Measurements from ENCODE around the gene ARHGAP18.

Gene ARHGAP18

DNA sequence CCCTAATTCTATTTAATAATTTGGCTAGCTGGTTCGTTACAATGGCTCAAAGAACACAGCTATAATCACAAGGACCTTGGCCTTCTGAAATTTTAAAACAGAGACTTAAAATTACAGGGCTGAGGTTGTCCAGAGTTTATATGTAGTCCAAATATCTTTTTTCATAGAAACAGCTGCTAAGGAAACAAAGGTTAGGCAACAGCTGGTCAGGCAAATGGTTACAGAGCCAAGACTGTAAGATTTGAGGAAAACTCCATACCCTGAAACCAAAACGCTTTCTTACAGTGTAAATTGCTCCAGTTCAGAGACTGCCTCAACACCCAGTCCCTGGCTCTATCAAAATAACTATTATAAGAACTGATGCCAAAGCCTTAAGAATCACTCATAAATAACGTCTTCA is 9.7 kb upstream of the ARHGAP18 start:
- DNase-seq = no peak

GRCh38 chr6:129717277-129717676 is 7.3 kb upstream of the ARHGAP18 start:
- DNase-seq = no peak

- no peak for DNase-seq
Observed at GRCh38 chr6:129713806-129714333, 3.9 kb upstream of the ARHGAP18 start.

GRCh38 chr6:129711271-129711631 is 1.3 kb upstream of the ARHGAP18 start:
- DNase-seq = no peak

GRCh38 chr6:129710450-129711270 is 683 bp upstream of the ARHGAP18 start:
- no peak for DNase-seq

DNA sequence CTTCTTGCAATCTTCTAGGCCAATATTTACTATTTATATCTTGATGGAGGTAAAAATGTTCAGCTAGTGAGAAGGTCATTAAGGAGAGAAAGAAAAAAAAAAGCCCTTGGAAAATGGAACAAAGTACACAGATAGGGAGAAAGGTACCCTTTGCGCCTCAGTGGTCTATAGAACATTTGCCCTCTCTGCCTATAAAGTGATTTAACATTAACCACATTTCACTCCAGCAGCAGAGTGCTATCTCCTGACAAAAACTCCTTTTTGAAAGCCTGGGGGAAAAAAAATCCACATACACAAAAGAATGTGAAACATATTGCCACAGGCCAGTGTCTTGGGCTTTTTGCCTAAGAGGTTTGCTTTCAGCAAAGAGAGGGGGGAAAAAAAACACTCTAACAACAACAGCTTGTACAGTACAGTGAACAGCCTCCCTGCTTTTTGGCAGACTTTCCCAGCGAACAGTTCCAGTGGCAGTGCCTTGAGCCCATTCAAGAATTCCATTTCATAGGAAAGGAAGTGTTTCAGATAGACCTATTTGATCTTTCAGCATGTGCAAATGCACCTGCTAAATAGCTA is 695 bp downstream of the ARHGAP18 start:
- peak; percentile 62 for DNase-seq

DNA sequence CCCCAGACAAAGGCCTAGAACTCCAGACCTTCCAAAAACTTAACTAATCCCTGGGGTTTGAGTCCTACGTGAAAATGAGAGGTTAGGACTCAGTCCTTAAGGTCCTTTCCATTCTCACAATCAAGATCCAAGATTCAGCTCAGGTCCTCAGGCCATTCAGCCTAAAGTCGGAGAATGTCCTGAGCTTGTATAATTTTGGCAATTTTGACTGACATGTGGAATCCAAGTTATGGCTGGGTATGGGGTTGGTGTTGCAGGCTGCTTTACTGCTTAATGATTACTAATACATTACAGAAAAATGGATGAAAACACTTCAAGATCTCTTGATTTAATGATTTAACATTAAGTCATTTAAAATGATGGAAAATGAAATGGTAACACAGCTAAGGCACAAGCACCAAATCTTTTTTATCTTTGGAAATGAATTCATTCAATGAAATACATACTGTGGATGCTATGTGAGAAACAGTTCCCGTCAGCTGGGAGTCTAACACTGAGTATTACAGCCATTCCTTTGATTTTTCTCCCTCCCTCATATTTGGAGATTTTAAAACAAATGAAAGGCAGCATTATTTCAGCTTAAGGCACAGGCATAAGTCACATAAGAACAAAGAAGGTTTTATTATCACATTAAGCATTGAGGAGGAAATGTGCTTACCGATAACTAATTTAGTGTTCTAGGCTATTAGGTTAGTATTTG is 1.3 kb downstream of the ARHGAP18 start:
- no peak for DNase-seq

- no peak for DNase-seq
Observed at GRCh38 chr6:129707882-129708495, 2.0 kb downstream of the ARHGAP18 start.

GRCh38 chr6:129707028-129707427 is 2.9 kb downstream of the ARHGAP18 start:
- DNase-seq = no peak

DNA sequence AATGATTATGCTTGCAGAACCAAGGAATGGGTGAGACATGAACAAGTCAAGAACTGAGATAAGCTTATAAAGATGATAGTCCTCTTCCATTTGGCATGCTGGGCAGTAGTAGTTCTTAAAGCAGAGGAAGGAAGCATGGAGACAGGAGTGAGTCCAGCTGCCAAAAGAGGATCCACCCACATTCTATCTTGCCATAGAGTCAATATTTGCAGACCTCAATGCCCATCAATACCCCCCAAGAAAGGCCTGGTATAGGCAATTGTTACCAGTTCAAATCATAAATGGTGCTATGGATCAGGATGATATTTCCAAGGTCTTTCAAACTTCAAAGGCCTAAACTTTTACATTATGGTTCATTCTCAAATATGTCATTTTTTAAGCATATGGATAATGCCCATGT is 4.8 kb downstream of the ARHGAP18 start:
- no peak for DNase-seq

- DNase-seq = no peak
Observed at GRCh38 chr6:129704708-129705107, 5.3 kb downstream of the ARHGAP18 start.

DNA sequence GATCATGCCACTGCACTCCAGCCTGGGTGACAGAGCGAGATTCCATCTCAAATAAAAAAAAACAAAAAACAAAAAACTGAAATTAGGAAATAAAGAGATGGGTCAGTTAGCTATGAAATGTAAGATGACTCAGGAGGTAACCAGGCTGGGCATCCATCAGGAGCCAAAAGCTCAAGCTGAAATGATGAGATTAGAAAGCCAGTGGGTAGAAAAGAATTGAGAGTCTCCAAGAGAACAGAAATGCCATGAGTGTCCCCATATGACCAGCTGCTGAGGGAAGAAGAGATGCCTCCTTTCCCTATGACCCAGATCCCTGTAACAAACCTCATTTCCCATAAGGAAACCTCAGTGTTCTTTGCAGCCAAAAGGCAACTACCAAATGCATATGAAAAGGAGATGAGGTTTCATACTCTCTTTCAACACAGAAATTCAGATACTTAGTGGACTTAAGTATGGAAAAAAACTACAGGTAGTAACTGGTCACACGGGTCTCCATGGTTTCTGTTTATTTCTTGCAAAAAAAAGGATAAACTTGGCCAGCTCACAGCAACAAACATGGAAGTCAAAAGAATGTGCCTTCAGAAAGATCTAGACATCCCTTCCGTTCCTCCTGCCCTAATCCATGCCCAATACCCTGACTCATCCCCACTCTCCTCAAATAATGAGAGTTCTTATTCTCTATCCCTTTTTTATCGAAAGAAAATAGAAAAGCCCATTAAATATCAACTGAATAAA is 8.1 kb downstream of the ARHGAP18 start:
- DNase-seq = no peak

DNA sequence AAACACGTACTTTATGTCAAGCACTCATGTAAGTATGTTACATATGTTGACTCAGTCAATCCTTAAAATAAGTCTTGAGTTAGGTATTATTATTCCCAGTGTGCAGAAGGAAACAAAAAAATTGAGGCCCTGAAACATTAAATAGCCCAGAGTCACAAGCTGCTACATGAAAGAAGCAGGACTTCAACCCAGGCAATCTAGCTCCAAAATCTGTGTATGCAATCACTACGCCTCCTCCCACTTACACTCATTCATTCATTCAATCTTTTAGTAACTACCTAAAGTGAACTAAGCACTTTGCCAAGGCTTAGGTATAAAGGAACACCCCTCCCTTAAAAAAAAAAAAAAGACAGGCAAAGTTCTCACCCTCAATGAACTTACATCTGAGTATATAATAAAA is 9.3 kb downstream of the ARHGAP18 start:
- no peak for DNase-seq

GRCh38 chr6:129699659-129700058 is 10.3 kb downstream of the ARHGAP18 start:
- no peak for DNase-seq

DNA sequence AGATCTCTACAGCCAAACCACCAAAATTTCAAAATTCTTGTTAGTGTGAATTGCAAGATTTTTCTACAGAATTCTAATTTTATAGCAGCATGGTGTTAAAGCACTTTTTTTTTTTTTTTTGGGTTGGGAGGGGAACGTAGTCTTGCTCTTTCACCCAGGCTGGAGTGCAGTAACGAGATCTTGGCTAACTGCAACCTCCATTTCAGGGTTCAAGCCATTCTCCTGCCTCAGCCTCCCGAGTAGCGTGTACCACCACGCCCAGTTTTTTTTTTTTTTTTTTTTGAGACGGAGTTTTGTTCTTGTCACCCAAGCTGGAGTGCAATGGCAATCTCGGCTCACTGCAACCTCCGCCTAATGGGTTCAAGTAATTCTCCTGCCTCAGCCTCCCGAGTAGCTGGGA is 11.5 kb downstream of the ARHGAP18 start:
- DNase-seq = no peak

GRCh38 chr6:129697788-129698187 is 12.2 kb downstream of the ARHGAP18 start:
- DNase-seq = no peak

DNA sequence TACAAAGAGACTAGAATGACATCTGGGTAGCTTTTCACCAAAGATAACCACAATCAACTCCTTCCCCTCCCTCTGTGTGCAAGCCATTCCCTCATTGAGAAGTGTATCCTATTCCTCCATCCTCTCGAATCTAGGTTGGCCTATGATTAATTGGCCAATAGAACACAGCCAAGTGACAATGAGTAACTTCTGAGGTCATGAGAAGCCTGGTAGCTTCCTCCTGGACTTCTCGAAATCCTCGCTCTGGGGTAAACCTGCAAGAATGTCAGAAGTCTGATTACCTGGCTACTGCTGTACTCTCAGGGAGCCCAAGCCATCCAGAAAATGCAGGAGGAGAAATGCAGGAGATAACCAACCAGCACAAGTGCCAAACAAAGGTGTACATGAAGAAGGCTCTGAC is 13.1 kb downstream of the ARHGAP18 start:
- DNase-seq = no peak

GRCh38 chr6:129696028-129696418 is 14.0 kb downstream of the ARHGAP18 start:
- DNase-seq = no peak

- DNase-seq = no peak
Observed at GRCh38 chr6:129695373-129696027, 14.5 kb downstream of the ARHGAP18 start.

DNA sequence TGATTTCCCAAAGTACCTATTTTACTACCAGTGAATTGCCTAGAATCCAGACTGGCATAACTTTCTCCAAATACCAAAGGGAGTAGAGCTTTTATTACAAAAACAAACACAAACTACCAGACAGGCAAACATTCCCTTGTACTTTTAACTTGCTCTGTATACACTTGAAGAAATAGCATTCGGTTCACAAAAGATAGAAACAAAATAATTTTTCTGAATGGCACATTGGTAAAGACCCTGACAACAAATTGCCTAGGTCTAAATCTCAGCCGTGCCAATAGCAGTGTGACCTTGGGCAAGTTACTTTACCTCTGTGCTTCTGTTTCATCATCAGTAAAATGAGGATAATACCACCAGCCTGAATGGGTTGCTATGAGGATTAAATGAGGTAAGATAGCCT is 15.9 kb downstream of the ARHGAP18 start:
- no peak for DNase-seq

- DNase-seq = no peak
Observed at GRCh38 chr6:129692467-129692866, 17.5 kb downstream of the ARHGAP18 start.

DNA sequence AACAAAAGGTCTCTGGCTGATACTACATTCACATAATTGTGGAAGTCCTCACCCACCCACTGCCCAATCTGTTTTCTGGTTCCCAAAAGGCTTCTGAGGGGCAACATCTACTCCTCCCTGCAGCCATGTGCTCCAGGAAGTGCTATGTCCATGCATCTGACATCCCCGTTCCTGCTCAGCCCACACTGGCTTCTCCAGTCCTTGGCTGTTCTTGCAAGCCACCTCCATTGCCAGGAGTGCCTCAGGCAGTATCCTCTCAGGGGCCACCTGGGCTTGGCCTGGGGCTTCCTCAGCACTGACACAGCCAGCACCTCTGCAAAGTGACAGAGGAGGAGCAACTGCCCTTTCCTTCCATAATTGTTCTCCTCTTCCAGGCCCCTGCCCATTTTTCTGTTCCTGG is 18.3 kb downstream of the ARHGAP18 start:
- DNase-seq = no peak

Measured in femur (tissue), 1 donor.